Ecto neural progenitor cell (in vitro differentiated cells): Measurements from ENCODE around the gene CDPF1.
A peak's percentile ranks its signal among the peaks of the same experiment; 100 is the strongest.

Source experiments
- DNase-seq: peaks from one replicate; pipeline ENCODE4 v3.0.0-alpha.2; 2018; ENCODE audit warnings: low spot score

CDPF1 gene

GRCh38 chr22:46250035-46250782 lies at the start of gene CDPF1:
Gene CDPF1, minus strand, starts transcription at chr22:46250293. Its CDS starts 2,009 bp downstream, at chr22:46248284.
- DNase-seq: peak; percentile 90

GRCh38 chr22:46299101-46299500 lies 49.0 kb upstream of the CDPF1 start:
- no peak for DNase-seq

- DNase-seq: no peak
Observed at GRCh38 chr22:46297151-46297812, 47.2 kb upstream of the CDPF1 start.

- peak; percentile 98 for DNase-seq
Observed at GRCh38 chr22:46296257-46297150, 46.4 kb upstream of the CDPF1 start, which contains the start of gene GTSE1. Gene GTSE1, plus strand, starts transcription at chr22:46296870. Its CDS starts 531 bp downstream, at chr22:46297401.

- no peak for DNase-seq
Observed at GRCh38 chr22:46295277-46295971, 45.3 kb upstream of the CDPF1 start.

- DNase-seq: no peak
Observed at GRCh38 chr22:46294784-46295183, 44.7 kb upstream of the CDPF1 start.

GRCh38 chr22:46293577-46294260 lies 43.6 kb upstream of the CDPF1 start:
- no peak for DNase-seq

GRCh38 chr22:46292732-46293131 lies 42.6 kb upstream of the CDPF1 start:
- DNase-seq: no peak

- DNase-seq: no peak
Observed at GRCh38 chr22:46292173-46292572, 42.1 kb upstream of the CDPF1 start.

GRCh38 chr22:46290843-46291785 lies 41.0 kb upstream of the CDPF1 start:
- DNase-seq: no peak

GRCh38 chr22:46290121-46290842 lies 40.2 kb upstream of the CDPF1 start:
- DNase-seq: no peak

GRCh38 chr22:46289244-46289891 lies 39.3 kb upstream of the CDPF1 start:
- no peak for DNase-seq

- no peak for DNase-seq
Observed at GRCh38 chr22:46288846-46289243, 38.8 kb upstream of the CDPF1 start.

- no peak for DNase-seq
Observed at GRCh38 chr22:46287873-46288751, 38.0 kb upstream of the CDPF1 start.

- DNase-seq: no peak
Observed at GRCh38 chr22:46286941-46287872, 37.1 kb upstream of the CDPF1 start.

GRCh38 chr22:46286006-46286405 lies 35.9 kb upstream of the CDPF1 start:
- DNase-seq: no peak
